IMR-90 (cell line): Measurements from ENCODE around the gene MGAT5. TPM values are rescaled to one million over a fixed set of nuclear protein-coding genes. Genes with fewer than 3 reads are reported as not detected.
A peak's percentile ranks its signal among the peaks of the same experiment; 100 is the strongest.

ENCODE experiments used
- ATAC-seq: fragments of 200-7000 bp; cut with Tn5 transposase; 2 replicates; pipeline ENCODE4 v1.9.1; 2020; ENCODE audit warnings: low read depth, mild to moderate bottlenecking, moderate library complexity
- BruUV-seq: library from RNA; stranded (reverse); fragments of 400-500 nt; replicated peaks from 2 replicates; lab custom pipeline; 2021; lab: Mats Ljungman, UMichigan
- CTCF ChIA-PET: fragments of 300-600 bp; formaldehyde crosslinking; extraction: SDS; loops from one replicate; lab custom pipeline; 2021; ENCODE audit warnings: antibody characterized with exemption; lab: Yijun Ruan, JAX
- POLR2A ChIA-PET: fragments of 300-600 bp; sonication (Branson Sonifier 250); formaldehyde crosslinking; loops from one replicate; lab custom pipeline; 2022; ENCODE audit warnings: antibody characterized with exemption; ENCODE audit not compliant: unreplicated experiment; lab: Charles Lee
- DNase-seq: peaks from one replicate; pipeline ENCODE4 v3.0.0; 2013
- H2AFZ ChIP-seq: replicated peaks from 2 replicates; pipeline ENCODE3; 2013; ENCODE audit warnings: low read length, mild to moderate bottlenecking; ENCODE audit not compliant: poor library complexity
- H2AK5ac ChIP-seq: 2 replicates; pipeline ENCODE4 v1.6.1; 2013; ENCODE audit warnings: low read depth, low read length, inconsistent platforms
- H2AK9ac ChIP-seq: replicated peaks from 2 replicates; pipeline ENCODE3; 2013; ENCODE audit warnings: mild to moderate bottlenecking, low read depth, low read length, moderate library complexity; ENCODE audit not compliant: poor library complexity
- H2BK120ac ChIP-seq: 2 replicates; pipeline ENCODE4 v1.6.1; 2013; ENCODE audit warnings: low read depth, low read length, inconsistent platforms
- H2BK15ac ChIP-seq: 3 replicates; pipeline ENCODE4 v1.6.1; 2013; ENCODE audit warnings: low read depth, low read length, inconsistent platforms
- H2BK20ac ChIP-seq: 2 replicates; pipeline ENCODE4 v1.6.1; 2013; ENCODE audit warnings: low read depth, mild to moderate bottlenecking, inconsistent platforms, low read length, moderate library complexity
- H2BK5ac ChIP-seq: 2 replicates; pipeline ENCODE4 v1.6.1; 2013; ENCODE audit warnings: mild to moderate bottlenecking, low read depth, low read length, inconsistent platforms; ENCODE audit not compliant: poor library complexity, severe bottlenecking
- H3K14ac ChIP-seq: replicated peaks from 2 replicates; pipeline ENCODE4 v1.6.1; 2013; ENCODE audit warnings: low read depth, low read length, inconsistent platforms
- H3K18ac ChIP-seq: 2 replicates; pipeline ENCODE4 v1.6.1; 2013; ENCODE audit warnings: low read depth, low read length, control low read depth
- H3K23ac ChIP-seq: 2 replicates; pipeline ENCODE4 v1.6.1; 2013; ENCODE audit warnings: low read depth, low read length, inconsistent platforms
- H3K27ac ChIP-seq: 2 replicates; pipeline ENCODE4 v1.5.1; 2013; ENCODE audit warnings: mild to moderate bottlenecking, control low read depth, low read length; ENCODE audit not compliant: insufficient read depth
- H3K27me3 ChIP-seq: 2 replicates; pipeline ENCODE4 v1.6.1; 2013; ENCODE audit warnings: low read length; ENCODE audit not compliant: control insufficient read depth, insufficient read depth
- H3K36me3 ChIP-seq: 2 replicates; pipeline ENCODE4 v1.6.1; 2013; ENCODE audit warnings: low read length, mixed read lengths; ENCODE audit not compliant: control insufficient read depth, insufficient read depth
- H3K4ac ChIP-seq: 2 replicates; pipeline ENCODE4 v1.6.1; 2013; ENCODE audit warnings: low read depth, low read length, inconsistent platforms
- H3K4me1 ChIP-seq: 2 replicates; pipeline ENCODE4 v1.6.1; 2013; ENCODE audit warnings: low read length, mixed read lengths; ENCODE audit not compliant: control insufficient read depth, insufficient read depth
- H3K4me2 ChIP-seq: 2 replicates; pipeline ENCODE4 v1.6.1; 2013; ENCODE audit warnings: low read depth, mild to moderate bottlenecking, control low read depth, low read length, moderate library complexity
- H3K4me3 ChIP-seq: 2 replicates; pipeline ENCODE4 v1.5.1; 2013; ENCODE audit warnings: low read depth, mild to moderate bottlenecking, control low read depth, low read length, moderate library complexity; ENCODE audit not compliant: insufficient read depth
- H3K56ac ChIP-seq: 2 replicates; pipeline ENCODE4 v1.6.1; 2013; ENCODE audit warnings: low read length, inconsistent platforms; ENCODE audit not compliant: insufficient read depth; ENCODE audit errors: extremely low read depth
- H3K79me1 ChIP-seq, 2 experiments: 2 replicates each; pipeline ENCODE4 v1.6.1; 2013; ENCODE audit warnings: low read length in 2 of 2, inconsistent platforms in 1 of 2, low read depth in 1 of 2
- H3K9ac ChIP-seq: 2 replicates; pipeline ENCODE4 v1.6.1; 2013; ENCODE audit warnings: low read depth, low read length, control low read depth
- H3K9me1 ChIP-seq: 2 replicates; pipeline ENCODE4 v1.6.1; 2013; ENCODE audit warnings: low read length, inconsistent platforms; ENCODE audit not compliant: insufficient read depth
- H3K9me3 ChIP-seq: 2 replicates; pipeline ENCODE4 v1.6.1; 2013; ENCODE audit warnings: low read length; ENCODE audit not compliant: control insufficient read depth, insufficient read depth
- H4K20me1 ChIP-seq: 2 replicates; pipeline ENCODE4 v1.6.1; 2013; ENCODE audit warnings: low read length, inconsistent platforms; ENCODE audit not compliant: insufficient read depth
- H4K5ac ChIP-seq: 2 replicates; pipeline ENCODE4 v1.6.1; 2013; ENCODE audit warnings: mild to moderate bottlenecking, low read depth, low read length, control low read depth
- H4K8ac ChIP-seq, 2 experiments: 2 replicates each; pipeline ENCODE4 v1.6.1; 2013; ENCODE audit warnings: low read depth in 2 of 2, low read length in 2 of 2, control low read depth in 1 of 2, inconsistent platforms in 1 of 2
- H4K91ac ChIP-seq: 2 replicates; pipeline ENCODE4 v1.6.1; 2013; ENCODE audit warnings: low read depth, low read length, inconsistent platforms; ENCODE audit not compliant: insufficient read depth
- RFX5 ChIP-seq: IDR thresholded peaks from 2 replicates; pipeline ENCODE4 v1.8.0; 2012; ENCODE audit warnings: low read depth, mild to moderate bottlenecking, low read length, moderate library complexity
- SMC3 ChIP-seq: fragments of 150-350 bp; IDR thresholded peaks from 2 replicates; pipeline ENCODE4 v1.6.1; 2016; ENCODE audit warnings: low read depth, mild to moderate bottlenecking, antibody characterized with exemption, low read length, moderate library complexity
- WGBS, 2 experiments: methylation state at CpG; one replicate each; pipeline versions ENCODE4 v1.1.5 to v1.1.7; 2013; ENCODE audit warnings: missing lambda C conversion rate in 2 of 2; ENCODE audit not compliant: insufficient read length in 1 of 2; ENCODE audit errors: extremely low coverage in 2 of 2; 5-methylcytosine and 5-hydroxymethylcytosine counted together
- dilution Hi-C: fragments of 300-500 bp; cut with HindIII; formaldehyde crosslinking; loops from one replicate; pipeline ENCODE4 v1.14.3; 2018; ENCODE audit warnings: low sequenced_read_pairs; ENCODE audit not compliant: unreplicated experiment
- in situ Hi-C: fragments of 300-500 bp; cut with MboI; formaldehyde crosslinking; loops from 3 replicates; pipeline ENCODE4 v1.14.3; 2019; ENCODE audit warnings: low sequenced_read_pairs, inconsistent platforms, mixed read lengths
- intact Hi-C: fragments of 100-400 bp; cut with micrococcal nuclease; formaldehyde crosslinking; loops from 2 replicates; pipeline ENCODE4 v1.10.0; 2022
- polyA plus RNA-seq, 3 experiments: library from polyadenylated mRNA; depleted of rRNA; stranded (reverse); fragments of >200 nt; gene quantifications; 2 replicates each; pipeline ENCODE4 v1.2.3, GENCODE V29; 2012; ENCODE audit warnings: low replicate concordance in 1 of 3
- total RNA-seq: library from RNA; depleted of rRNA; stranded (reverse); fragments of >200 nt; gene quantifications from 2 replicates; pipeline ENCODE4 v1.2.3, GENCODE V29; 2012
- TF ChIP-seq, protein P1 (sequence below): conservative IDR thresholded peaks from 2 replicates; pipeline ENCODE4 v1.5.1; 2012; ENCODE audit warnings: mild to moderate bottlenecking, low read depth, low read length, improper control_type of control experiment

MGAT5 gene
- total and polyA plus RNA-seq, 2 of the 4 experiments (the other 2 are of a cell fraction), result 22.9 to 59.9 TPM

GRCh38 chr2:134228493-134228903, 25.4 kb upstream of the MGAT5 start:
- H3K14ac ChIP-seq, result no peak overlapping the region; the same call in 1 of the 2 replicates
- H4K91ac ChIP-seq, result no peak overlapping the region
- no peak overlapping the region for H3K4me3 ChIP-seq
- H3K9me3 ChIP-seq, result peaks cover 6% of the 10 kb centered on the region
- no peak overlapping the region for H2BK15ac ChIP-seq
- DNase-seq, result no peak
- H2AK9ac ChIP-seq, result no peak overlapping the region
- H4K5ac ChIP-seq, result no peak overlapping the region
- H3K27me3 ChIP-seq, result no peaks in the 10 kb centered on the region
- H3K18ac ChIP-seq, result no peak overlapping the region
- H3K56ac ChIP-seq, result no peak overlapping the region
- H4K20me1 ChIP-seq, result peaks cover 14% of the 10 kb centered on the region; the same call in 1 of the 2 replicates
- no peak overlapping the region for H2AFZ ChIP-seq
- POLR2A ChIA-PET, result no interaction called here
- peaks cover 17% of the 10 kb centered on the region for H3K4me1 ChIP-seq
- H3K4ac ChIP-seq, result no peak overlapping the region
- dilution Hi-C loops (no loop called here), intact Hi-C loops (no loop called here), in situ Hi-C loops (loop anchor here (25.0 kb wide), 1 partner anchor 341 kb away; no protein-coding TSS in a partner anchor)
- H2AK5ac ChIP-seq, result no peak overlapping the region
- H3K36me3 ChIP-seq, result no peaks in the 10 kb centered on the region
- CTCF ChIA-PET, result interaction anchor here (1.1 to 1.3 kb wide), 3 partner anchors 11 to 32 kb away, joined by 3 to 4 read pairs (median 4); no protein-coding TSS in a partner anchor
- no peak overlapping the region for H4K8ac ChIP-seq
- H3K9ac ChIP-seq, result no peak overlapping the region
- no CpG with 5 or more reads among the region's 2 CpGs for WGBS, 2 experiments
- no peak overlapping the region for H3K23ac ChIP-seq
- H2BK120ac ChIP-seq, result no peak overlapping the region
- peaks cover 23 to 65% of the 10 kb centered on the region in 2 experiments for H3K79me1 ChIP-seq
- no peak for TF ChIP-seq SMC3
- TF ChIP-seq RFX5, result no peak
- TF ChIP-seq, protein P1, sequence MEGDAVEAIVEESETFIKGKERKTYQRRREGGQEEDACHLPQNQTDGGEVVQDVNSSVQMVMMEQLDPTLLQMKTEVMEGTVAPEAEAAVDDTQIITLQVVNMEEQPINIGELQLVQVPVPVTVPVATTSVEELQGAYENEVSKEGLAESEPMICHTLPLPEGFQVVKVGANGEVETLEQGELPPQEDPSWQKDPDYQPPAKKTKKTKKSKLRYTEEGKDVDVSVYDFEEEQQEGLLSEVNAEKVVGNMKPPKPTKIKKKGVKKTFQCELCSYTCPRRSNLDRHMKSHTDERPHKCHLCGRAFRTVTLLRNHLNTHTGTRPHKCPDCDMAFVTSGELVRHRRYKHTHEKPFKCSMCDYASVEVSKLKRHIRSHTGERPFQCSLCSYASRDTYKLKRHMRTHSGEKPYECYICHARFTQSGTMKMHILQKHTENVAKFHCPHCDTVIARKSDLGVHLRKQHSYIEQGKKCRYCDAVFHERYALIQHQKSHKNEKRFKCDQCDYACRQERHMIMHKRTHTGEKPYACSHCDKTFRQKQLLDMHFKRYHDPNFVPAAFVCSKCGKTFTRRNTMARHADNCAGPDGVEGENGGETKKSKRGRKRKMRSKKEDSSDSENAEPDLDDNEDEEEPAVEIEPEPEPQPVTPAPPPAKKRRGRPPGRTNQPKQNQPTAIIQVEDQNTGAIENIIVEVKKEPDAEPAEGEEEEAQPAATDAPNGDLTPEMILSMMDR, result peak; percentile 42
- no peak for ATAC-seq
- no TSS peak for BruUV-seq
- H3K27ac ChIP-seq, result no peak overlapping the region
- H3K4me2 ChIP-seq, result no peak overlapping the region
- H2BK20ac ChIP-seq, result 0 out of 2 replicates have a peak overlapping the region, but pooled peaks have one; percentile 9
- H3K9me1 ChIP-seq, result peaks cover 8% of the 10 kb centered on the region
- H2BK5ac ChIP-seq, result no peak overlapping the region
